ENCODE data around the gene BOLA2B. TPM values are rescaled to one million over a fixed set of nuclear protein-coding genes. Genes with fewer than 3 reads are reported as not detected.
"Not testable (repeated sequence)": the region's sequence is repeated elsewhere in the genome, so short reads cannot be mapped to it uniquely, and the experiment has no call there.

BOLA2B gene
- total RNA-seq, 1 donor from 2014 or later = 56.7 TPM

GRCh38 chr16:30179195-30179594 lies 14.3 kb downstream of the BOLA2B start:
- Mint-ChIP-seq H3K27me3 (ENCODE audit: low read depth) (peaks cover 5% of the 10 kb centered on the region), H3K9me3 (no peaks in the 10 kb centered on the region), H3K4me3 (no peak overlapping the region), H3K4me1 (peaks cover 4% of the 10 kb centered on the region), H3K36me3 (no peaks in the 10 kb centered on the region), H3K27ac (no peak overlapping the region)
- TF ChIP-seq CTCF (IDR thresholded peaks at IDR 0.05; ENCODE audit: unreplicated experiment) = no peak
- no peak for DNase-seq (ENCODE audit: low spot score in 2 of 2, unreplicated experiment in 2 of 2)

- not testable (repeated sequence) for H3K36me3 Mint-ChIP-seq; DNase-seq (ENCODE audit: low spot score in 2 of 2, unreplicated experiment in 2 of 2); H3K4me1 Mint-ChIP-seq; H3K27ac Mint-ChIP-seq; H3K9me3 Mint-ChIP-seq; H3K27me3 Mint-ChIP-seq (ENCODE audit: low read depth); H3K4me3 Mint-ChIP-seq
Observed at GRCh38 chr16:30176876-30177275, 16.6 kb downstream of the BOLA2B start.

GRCh38 chr16:30173054-30173453 lies 20.4 kb downstream of the BOLA2B start:
- no peaks in the 10 kb centered on the region for H3K4me1 Mint-ChIP-seq
- no peak for DNase-seq (ENCODE audit: low spot score in 2 of 2, unreplicated experiment in 2 of 2)
- TF ChIP-seq CTCF (IDR thresholded peaks at IDR 0.05; ENCODE audit: unreplicated experiment) = no peak
- no peaks in the 10 kb centered on the region for H3K27me3 Mint-ChIP-seq (ENCODE audit: low read depth)
- no peak overlapping the region for H3K27ac Mint-ChIP-seq
- no peak overlapping the region for H3K4me3 Mint-ChIP-seq
- H3K36me3 Mint-ChIP-seq = peaks cover 2% of the 10 kb centered on the region
- H3K9me3 Mint-ChIP-seq = no peaks in the 10 kb centered on the region

- not testable (repeated sequence) for H3K4me3 Mint-ChIP-seq; H3K36me3 Mint-ChIP-seq; DNase-seq (ENCODE audit: low spot score in 2 of 2, unreplicated experiment in 2 of 2); H3K9me3 Mint-ChIP-seq; H3K27me3 Mint-ChIP-seq (ENCODE audit: low read depth); H3K27ac Mint-ChIP-seq; H3K4me1 Mint-ChIP-seq
Observed at GRCh38 chr16:30170145-30170544, 23.3 kb downstream of the BOLA2B start.

GRCh38 chr16:30169416-30169815 lies 24.1 kb downstream of the BOLA2B start:
- not testable (repeated sequence) for H3K27me3 Mint-ChIP-seq (ENCODE audit: low read depth); H3K4me3 Mint-ChIP-seq; H3K27ac Mint-ChIP-seq; H3K4me1 Mint-ChIP-seq; H3K9me3 Mint-ChIP-seq; H3K36me3 Mint-ChIP-seq; DNase-seq (ENCODE audit: low spot score in 2 of 2, unreplicated experiment in 2 of 2)

- not testable (repeated sequence) for H3K4me1 Mint-ChIP-seq; H3K9me3 Mint-ChIP-seq; H3K27ac Mint-ChIP-seq; H3K27me3 Mint-ChIP-seq (ENCODE audit: low read depth); H3K36me3 Mint-ChIP-seq; H3K4me3 Mint-ChIP-seq; DNase-seq (ENCODE audit: low spot score in 2 of 2, unreplicated experiment in 2 of 2)
Observed at GRCh38 chr16:30168746-30169145, 24.7 kb downstream of the BOLA2B start.

GRCh38 chr16:30166202-30166902 lies 27.1 kb downstream of the BOLA2B start:
- H3K4me3 Mint-ChIP-seq = no peak overlapping the region
- no peaks in the 10 kb centered on the region for H3K4me1 Mint-ChIP-seq
- no peaks in the 10 kb centered on the region for H3K9me3 Mint-ChIP-seq
- peaks cover 2% of the 10 kb centered on the region for H3K36me3 Mint-ChIP-seq
- H3K27me3 Mint-ChIP-seq (ENCODE audit: low read depth) = peaks cover 2% of the 10 kb centered on the region
- no peak for DNase-seq (ENCODE audit: low spot score in 2 of 2, unreplicated experiment in 2 of 2)
- no peak overlapping the region for H3K27ac Mint-ChIP-seq
- TF ChIP-seq CTCF (IDR thresholded peaks at IDR 0.05; ENCODE audit: unreplicated experiment) = no peak

- Mint-ChIP-seq H3K9me3 (no peaks in the 10 kb centered on the region), H3K27ac (no peak overlapping the region), H3K4me1 (no peaks in the 10 kb centered on the region), H3K27me3 (ENCODE audit: low read depth) (peaks cover 2% of the 10 kb centered on the region), H3K4me3 (no peak overlapping the region), H3K36me3 (peaks cover 2% of the 10 kb centered on the region)
- TF ChIP-seq CTCF (IDR thresholded peaks at IDR 0.05; ENCODE audit: unreplicated experiment) = no peak
- DNase-seq (ENCODE audit: low spot score in 2 of 2, unreplicated experiment in 2 of 2) = no peak
Observed at GRCh38 chr16:30163538-30163937, 29.9 kb downstream of the BOLA2B start.

All from mesothelial cell of epicardium (in vitro differentiated cells).